Ishikawa (cell line): ENCODE data around the gene RFX6.

ENCODE experiments used
- CEBPB ChIP-seq: IDR thresholded peaks from 2 replicates; pipeline ENCODE4 v1.6.1; 2012
- CREB1 ChIP-seq: IDR thresholded peaks from 2 replicates; pipeline ENCODE4 v1.6.1; 2012; ENCODE audit warnings: low read depth
- EGR1 ChIP-seq: IDR thresholded peaks from 2 replicates; pipeline ENCODE4 v1.6.1; 2012
- EP300 ChIP-seq: IDR thresholded peaks from 2 replicates; pipeline ENCODE4 v1.6.1; 2012; ENCODE audit warnings: borderline replicate concordance
- FOXM1 ChIP-seq: IDR thresholded peaks from 2 replicates; pipeline ENCODE4 v1.6.1; 2012; ENCODE audit warnings: low read depth, borderline replicate concordance
- MAX ChIP-seq: IDR thresholded peaks from 2 replicates; pipeline ENCODE4 v1.6.1; 2012
- NFIC ChIP-seq: IDR thresholded peaks from 2 replicates; pipeline ENCODE4 v1.6.1; 2012
- RAD21 ChIP-seq: IDR thresholded peaks from 2 replicates; pipeline ENCODE4 v1.6.1; 2012; ENCODE audit warnings: low read depth
- REST ChIP-seq: IDR thresholded peaks from 2 replicates; pipeline ENCODE4 v1.6.1; 2012; ENCODE audit warnings: low read depth, mild to moderate bottlenecking
- TAF1 ChIP-seq: IDR thresholded peaks from 2 replicates; pipeline ENCODE4 v1.6.1; 2012; ENCODE audit warnings: low read depth, mild to moderate bottlenecking
- TCF12 ChIP-seq: IDR thresholded peaks from 2 replicates; pipeline ENCODE4 v1.6.1; 2012; ENCODE audit warnings: low read depth
- TEAD4 ChIP-seq: IDR thresholded peaks from 2 replicates; pipeline ENCODE4 v1.6.1; 2012
- USF1 ChIP-seq: IDR thresholded peaks from 2 replicates; pipeline ENCODE4 v1.6.1; 2012
- YY1 ChIP-seq: IDR thresholded peaks from 2 replicates; pipeline ENCODE4 v1.6.1; 2012; ENCODE audit warnings: low read depth
- ZBTB7A ChIP-seq: IDR thresholded peaks from 2 replicates; pipeline ENCODE4 v1.6.1; 2012; ENCODE audit warnings: low read depth

Gene RFX6

GRCh38 chr6:116887894-116888293 is 10.9 kb downstream of the RFX6 start:
- TF ChIP-seq CEBPB = no peak
- TF ChIP-seq EP300 = no peak
- TF ChIP-seq ZBTB7A = no peak
- no peak for TF ChIP-seq TCF12
- no peak for TF ChIP-seq MAX
- TF ChIP-seq EGR1 = no peak
- TF ChIP-seq TAF1 = no peak
- no peak for TF ChIP-seq CREB1
- no peak for TF ChIP-seq RAD21

GRCh38 chr6:116888732-116889360 is 11.8 kb downstream of the RFX6 start:
- TF ChIP-seq EGR1 = no peak
- no peak for TF ChIP-seq CEBPB
- TF ChIP-seq REST = no peak
- TF ChIP-seq TAF1 = no peak
- TF ChIP-seq YY1 = no peak
- no peak for TF ChIP-seq ZBTB7A
- TF ChIP-seq TCF12 = no peak
- TF ChIP-seq FOXM1 = no peak
- TF ChIP-seq MAX = no peak
- no peak for TF ChIP-seq EP300
- no peak for TF ChIP-seq RAD21
- no peak for TF ChIP-seq CREB1
- no peak for TF ChIP-seq USF1
- TF ChIP-seq TEAD4 = no peak
- no peak for TF ChIP-seq NFIC

GRCh38 chr6:116894669-116895068 is 17.6 kb downstream of the RFX6 start:
- TF ChIP-seq ZBTB7A (no peak), TCF12 (no peak), CEBPB (no peak), TEAD4 (no peak), EGR1 (no peak), YY1 (no peak), RAD21 (no peak), FOXM1 (no peak), MAX (no peak), NFIC (no peak), TAF1 (no peak), USF1 (no peak), CREB1 (no peak), EP300 (no peak), REST (no peak)

- TF ChIP-seq USF1 (no peak), TAF1 (no peak), CREB1 (no peak), RAD21 (no peak)
Measured at GRCh38 chr6:116895935-116896334, 18.9 kb downstream of the RFX6 start.

- TF ChIP-seq EP300 (no peak), CREB1 (no peak), NFIC (no peak), FOXM1 (no peak), ZBTB7A (no peak), REST (no peak), EGR1 (no peak), YY1 (no peak), MAX (no peak), CEBPB (no peak), TAF1 (no peak), RAD21 (no peak), USF1 (no peak), TCF12 (no peak), TEAD4 (no peak)
Measured at GRCh38 chr6:116902634-116903033, 25.6 kb downstream of the RFX6 start.
